Measurements from ENCODE around the gene ZNF324.

The ZNF324 gene

GRCh38 chr19:58511353-58512208 is 44.7 kb downstream of the ZNF324 start, which contains the start of gene SLC27A5:
Gene SLC27A5 (minus strand): TSS chr19:58511992. CDS start chr19:58511955, 37 bp downstream.
- Histone ChIP-seq H3K27ac (ENCODE audit: low read length) (no peak within 1 kb of the TSS), H3K4me3 (ENCODE audit: low read length) (no peak within 1 kb of the TSS), H3K27me3 (ENCODE audit: insufficient read depth, low read length) (no peaks in the 10 kb centered on the region), H3K4me1 (ENCODE audit: insufficient read depth, low read length) (peaks cover 15% of the 10 kb centered on the region; the same call in 1 of the 2 replicates), H3K9me3 (ENCODE audit: insufficient read depth, low read depth, low read length) (no peaks in the 10 kb centered on the region), H3K36me3 (ENCODE audit: insufficient read depth, low read depth, low read length) (peaks cover under 1% of the 10 kb centered on the region; the same call in 1 of the 2 replicates), H3K9ac (ENCODE audit: low read depth, low read length) (no peak within 1 kb of the TSS)

- no peak overlapping the region for H3K4me3 ChIP-seq (ENCODE audit: low read length)
- H3K27ac ChIP-seq (ENCODE audit: low read length), result no peak overlapping the region
Observed at GRCh38 chr19:58513213-58513693, 46.4 kb downstream of the ZNF324 start.

GRCh38 chr19:58513694-58514563 is 47.0 kb downstream of the ZNF324 start:
- peaks cover 22% of the 10 kb centered on the region; the same call in 1 of the 2 replicates for H3K4me1 ChIP-seq (ENCODE audit: insufficient read depth, low read length)
- H3K27ac ChIP-seq (ENCODE audit: low read length), result no peak overlapping the region
- H3K4me3 ChIP-seq (ENCODE audit: low read length), result peak overlapping the region; percentile 79
- no peaks in the 10 kb centered on the region for H3K9me3 ChIP-seq (ENCODE audit: insufficient read depth, low read depth, low read length)
- H3K9ac ChIP-seq (ENCODE audit: low read depth, low read length), result peak overlapping the region; percentile 87; the same call in 1 of the 2 replicates
- H3K36me3 ChIP-seq (ENCODE audit: insufficient read depth, low read depth, low read length), result peaks cover 4% of the 10 kb centered on the region; the same call in 1 of the 2 replicates
- H3K27me3 ChIP-seq (ENCODE audit: insufficient read depth, low read length), result no peaks in the 10 kb centered on the region

More at GRCh38 chr19:58513213-58513693, 46.4 kb downstream of the ZNF324 start:
- H3K36me3 ChIP-seq (ENCODE audit: insufficient read depth, low read depth, low read length), result peaks cover 4% of the 10 kb centered on the region; the same call in 1 of the 2 replicates
- H3K9ac ChIP-seq (ENCODE audit: low read depth, low read length), result peak overlapping the region; percentile 59; the same call in 1 of the 2 replicates
- no peaks in the 10 kb centered on the region for H3K9me3 ChIP-seq (ENCODE audit: insufficient read depth, low read depth, low read length)
- H3K27me3 ChIP-seq (ENCODE audit: insufficient read depth, low read length), result no peaks in the 10 kb centered on the region
- peaks cover 19% of the 10 kb centered on the region; the same call in 1 of the 2 replicates for H3K4me1 ChIP-seq (ENCODE audit: insufficient read depth, low read length)

GRCh38 chr19:58514564-58515022 is 47.7 kb downstream of the ZNF324 start:
- H3K4me1 ChIP-seq (ENCODE audit: insufficient read depth, low read length), result peaks cover 22% of the 10 kb centered on the region; the same call in 1 of the 2 replicates
- H3K9me3 ChIP-seq (ENCODE audit: insufficient read depth, low read depth, low read length), result no peaks in the 10 kb centered on the region
- peak overlapping the region; percentile 87; the same call in 1 of the 2 replicates for H3K9ac ChIP-seq (ENCODE audit: low read depth, low read length)
- H3K36me3 ChIP-seq (ENCODE audit: insufficient read depth, low read depth, low read length), result peaks cover 4% of the 10 kb centered on the region; the same call in 1 of the 2 replicates
- H3K27me3 ChIP-seq (ENCODE audit: insufficient read depth, low read length), result no peaks in the 10 kb centered on the region
- no peak overlapping the region for H3K27ac ChIP-seq (ENCODE audit: low read length)
- peak overlapping the region; percentile 79 for H3K4me3 ChIP-seq (ENCODE audit: low read length)

GRCh38 chr19:58515259-58515658 is 48.4 kb downstream of the ZNF324 start:
- peak overlapping the region; percentile 79 for H3K27ac ChIP-seq (ENCODE audit: low read length)
- peak overlapping the region; percentile 13; the same call in 1 of the 2 replicates for H3K9ac ChIP-seq (ENCODE audit: low read depth, low read length)
- peaks cover 23% of the 10 kb centered on the region; the same call in 1 of the 2 replicates for H3K4me1 ChIP-seq (ENCODE audit: insufficient read depth, low read length)
- peaks cover 4% of the 10 kb centered on the region; the same call in 1 of the 2 replicates for H3K36me3 ChIP-seq (ENCODE audit: insufficient read depth, low read depth, low read length)
- no peaks in the 10 kb centered on the region for H3K9me3 ChIP-seq (ENCODE audit: insufficient read depth, low read depth, low read length)
- peak overlapping the region; percentile 44; the same call in 1 of the 2 replicates for H3K4me3 ChIP-seq (ENCODE audit: low read length)
- no peaks in the 10 kb centered on the region for H3K27me3 ChIP-seq (ENCODE audit: insufficient read depth, low read length)

GRCh38 chr19:58516246-58516836 is 49.5 kb downstream of the ZNF324 start:
- Histone ChIP-seq H3K4me1 (ENCODE audit: insufficient read depth, low read length) (peaks cover 27% of the 10 kb centered on the region; the same call in 1 of the 2 replicates), H3K9ac (ENCODE audit: low read depth, low read length) (peak overlapping the region; percentile 13; the same call in 1 of the 2 replicates)

GRCh38 chr19:58516964-58517833 is 50.3 kb downstream of the ZNF324 start:
- Histone ChIP-seq H3K4me3 (ENCODE audit: low read length) (no peak overlapping the region), H3K27ac (ENCODE audit: low read length) (no peak overlapping the region), H3K27me3 (ENCODE audit: insufficient read depth, low read length) (no peaks in the 10 kb centered on the region), H3K36me3 (ENCODE audit: insufficient read depth, low read depth, low read length) (peaks cover 4% of the 10 kb centered on the region; the same call in 1 of the 2 replicates), H3K4me1 (ENCODE audit: insufficient read depth, low read length) (peaks cover 27% of the 10 kb centered on the region; the same call in 1 of the 2 replicates), H3K9me3 (ENCODE audit: insufficient read depth, low read depth, low read length) (no peaks in the 10 kb centered on the region), H3K9ac (ENCODE audit: low read depth, low read length) (no peak overlapping the region)

More at GRCh38 chr19:58516246-58516836, 49.5 kb downstream of the ZNF324 start:
- H3K4me3 ChIP-seq (ENCODE audit: low read length), result peak overlapping the region; percentile 44; the same call in 1 of the 2 replicates
- peaks cover 4% of the 10 kb centered on the region; the same call in 1 of the 2 replicates for H3K36me3 ChIP-seq (ENCODE audit: insufficient read depth, low read depth, low read length)
- H3K27me3 ChIP-seq (ENCODE audit: insufficient read depth, low read length), result no peaks in the 10 kb centered on the region
- H3K9me3 ChIP-seq (ENCODE audit: insufficient read depth, low read depth, low read length), result no peaks in the 10 kb centered on the region
- H3K27ac ChIP-seq (ENCODE audit: low read length), result peak overlapping the region; percentile 79

- H3K27ac ChIP-seq (ENCODE audit: low read length), result peak overlapping the region; percentile 4
- peak overlapping the region; percentile 93 for H3K9ac ChIP-seq (ENCODE audit: low read depth, low read length)
- H3K27me3 ChIP-seq (ENCODE audit: insufficient read depth, low read length), result no peaks in the 10 kb centered on the region
- no peaks in the 10 kb centered on the region for H3K9me3 ChIP-seq (ENCODE audit: insufficient read depth, low read depth, low read length)
- peak overlapping the region; percentile 73 for H3K4me3 ChIP-seq (ENCODE audit: low read length)
- H3K36me3 ChIP-seq (ENCODE audit: insufficient read depth, low read depth, low read length), result peaks cover 4% of the 10 kb centered on the region; the same call in 1 of the 2 replicates
- H3K4me1 ChIP-seq (ENCODE audit: insufficient read depth, low read length), result peaks cover 30% of the 10 kb centered on the region; the same call in 1 of the 2 replicates
Observed at GRCh38 chr19:58518256-58519086, 51.6 kb downstream of the ZNF324 start.

- Histone ChIP-seq H3K4me1 (ENCODE audit: insufficient read depth, low read length) (peaks cover 30% of the 10 kb centered on the region; the same call in 1 of the 2 replicates), H3K36me3 (ENCODE audit: insufficient read depth, low read depth, low read length) (peaks cover 4% of the 10 kb centered on the region; the same call in 1 of the 2 replicates), H3K27ac (ENCODE audit: low read length) (peak overlapping the region; percentile 74), H3K9me3 (ENCODE audit: insufficient read depth, low read depth, low read length) (no peaks in the 10 kb centered on the region), H3K27me3 (ENCODE audit: insufficient read depth, low read length) (no peaks in the 10 kb centered on the region), H3K4me3 (ENCODE audit: low read length) (peak overlapping the region; percentile 73), H3K9ac (ENCODE audit: low read depth, low read length) (peak overlapping the region; percentile 93)
Observed at GRCh38 chr19:58519087-58519354, 52.1 kb downstream of the ZNF324 start.
